ENCODE results near the gene MYBPC3.
"Not testable (repeated sequence)": the region's sequence is repeated elsewhere in the genome, so short reads cannot be mapped to it uniquely, and the experiment has no call there.

MYBPC3 gene

DNA sequence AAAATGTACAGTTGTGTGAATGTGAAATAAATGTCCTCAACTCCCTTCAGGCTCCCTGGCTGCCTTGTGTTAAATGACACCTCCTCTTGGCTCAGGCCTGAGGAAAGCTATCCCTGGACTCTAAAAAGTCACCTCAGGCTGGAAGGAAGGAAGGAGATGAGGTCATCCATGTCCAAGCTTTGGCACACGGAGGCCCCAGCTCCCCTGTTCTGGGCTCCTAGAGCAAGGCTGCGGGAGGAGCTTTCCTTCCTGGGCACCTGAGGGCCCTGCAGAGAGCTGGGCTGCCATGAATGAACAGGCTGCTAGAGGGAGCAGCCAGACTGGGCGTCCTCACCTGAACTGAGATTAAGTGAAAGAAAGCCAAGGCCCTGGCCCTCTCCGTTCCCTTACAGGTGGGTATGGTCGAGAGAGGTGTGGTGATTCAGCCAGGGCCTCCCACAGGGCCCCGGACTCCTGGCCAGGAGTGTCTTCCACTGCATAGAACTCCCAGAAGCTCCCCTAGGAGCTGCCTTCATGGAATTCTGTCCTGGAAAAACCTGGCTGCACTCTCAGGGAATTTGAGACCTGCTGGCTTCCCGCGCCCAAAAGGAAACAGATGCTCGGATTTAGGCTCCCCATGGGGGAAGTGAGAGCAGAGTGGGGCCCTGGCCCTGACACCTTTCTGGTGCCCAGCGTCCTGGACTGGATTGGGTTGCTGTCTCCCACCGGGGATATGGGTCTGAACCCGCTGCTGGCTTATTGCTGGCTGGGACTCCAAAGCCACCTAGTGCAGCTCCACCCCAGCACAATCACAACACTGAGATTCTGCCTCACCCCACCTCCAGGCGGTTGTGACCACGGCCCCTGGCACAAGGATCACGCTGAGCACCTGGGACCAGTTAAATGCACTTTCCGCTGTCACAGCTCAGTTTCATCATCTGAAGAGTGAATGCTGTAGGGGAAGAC is 22.2 kb downstream of the MYBPC3 start:
- no peaks in the 10 kb centered on the region for H3K36me3 Mint-ChIP-seq
- no peaks in the 10 kb centered on the region for H3K27me3 Mint-ChIP-seq
- peak overlapping the region; percentile 22 for H3K27ac Mint-ChIP-seq
- no peaks in the 10 kb centered on the region for H3K9me3 Mint-ChIP-seq (ENCODE audit: low read depth)
- H3K4me3 Mint-ChIP-seq, result no peak overlapping the region
- H3K4me1 Mint-ChIP-seq (ENCODE audit: low read depth), result no peaks in the 10 kb centered on the region

DNA sequence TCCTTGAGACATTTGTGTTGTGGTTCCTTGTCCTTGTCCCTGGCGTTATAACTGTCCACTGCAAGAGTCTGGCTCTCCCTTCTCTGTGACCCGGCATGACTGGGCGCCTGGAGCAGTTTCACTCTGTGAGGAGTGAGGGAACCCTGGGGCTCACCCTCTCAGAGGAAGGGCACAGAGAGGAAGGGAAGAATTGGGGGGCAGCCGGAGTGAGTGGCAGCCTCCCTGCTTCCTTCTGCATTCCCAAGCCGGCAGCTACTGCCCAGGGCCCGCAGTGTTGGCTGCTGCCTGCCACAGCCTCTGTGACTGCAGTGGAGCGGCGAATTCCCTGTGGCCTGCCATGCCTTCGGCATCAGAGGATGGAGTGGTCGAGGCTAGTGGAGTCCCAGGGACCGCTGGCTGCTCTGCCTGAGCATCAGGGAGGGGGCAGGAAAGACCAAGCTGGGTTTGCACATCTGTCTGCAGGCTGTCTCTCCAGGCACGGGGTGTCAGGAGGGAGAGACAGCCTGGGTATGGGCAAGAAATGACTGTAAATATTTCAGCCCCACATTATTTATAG is 23.0 kb downstream of the MYBPC3 start:
- Mint-ChIP-seq H3K9me3 (ENCODE audit: low read depth) (no peaks in the 10 kb centered on the region), H3K4me3 (no peak overlapping the region), H3K4me1 (ENCODE audit: low read depth) (no peaks in the 10 kb centered on the region), H3K27ac (no peak overlapping the region), H3K27me3 (no peaks in the 10 kb centered on the region), H3K36me3 (peaks cover 2% of the 10 kb centered on the region)

DNA sequence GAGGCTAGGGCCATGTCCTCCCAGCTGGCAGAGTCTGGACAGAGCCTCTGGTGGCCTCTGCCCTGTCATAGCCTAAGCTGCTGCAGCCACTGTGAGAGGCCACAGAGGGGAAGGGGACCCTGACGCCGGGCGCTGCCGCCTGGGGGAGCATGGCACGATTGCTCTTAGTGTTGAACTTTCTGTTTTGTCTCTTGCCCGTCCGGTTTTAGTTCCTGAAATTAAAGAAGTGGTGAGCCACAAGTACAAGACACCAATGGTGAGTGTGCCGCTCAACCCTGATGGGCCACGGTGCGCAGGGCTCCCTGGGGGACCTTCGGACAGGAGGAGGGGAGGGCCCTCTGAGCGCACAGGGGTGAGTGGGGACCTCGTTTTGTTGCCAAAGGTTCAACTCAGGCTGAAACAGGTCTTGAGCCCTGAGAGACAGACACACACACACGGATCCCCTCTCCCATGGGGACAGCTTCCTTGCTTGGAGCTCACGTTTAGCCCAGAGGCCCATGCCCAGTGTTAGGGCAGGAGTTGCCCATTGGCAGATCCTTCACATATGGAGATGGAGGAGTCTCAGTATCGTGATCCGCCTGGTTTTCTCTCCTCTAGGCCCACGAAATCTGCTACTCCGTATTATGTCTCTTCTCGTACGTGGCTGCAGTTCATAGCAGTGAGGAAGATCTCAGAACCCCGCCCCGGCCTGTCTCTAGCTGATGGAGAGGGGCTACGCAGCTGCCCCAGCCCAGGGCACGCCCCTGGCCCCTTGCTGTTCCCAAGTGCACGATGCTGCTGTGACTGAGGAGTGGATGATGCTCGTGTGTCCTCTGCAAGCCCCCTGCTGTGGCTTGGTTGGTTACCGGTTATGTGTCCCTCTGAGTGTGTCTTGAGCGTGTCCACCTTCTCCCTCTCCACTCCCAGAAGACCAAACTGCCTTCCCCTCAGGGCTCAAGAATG is 23.8 kb downstream of the MYBPC3 start:
- no peaks in the 10 kb centered on the region for H3K9me3 Mint-ChIP-seq (ENCODE audit: low read depth)
- no peak overlapping the region for H3K4me3 Mint-ChIP-seq
- no peak overlapping the region for H3K27ac Mint-ChIP-seq
- no peaks in the 10 kb centered on the region for H3K27me3 Mint-ChIP-seq
- peaks cover 2% of the 10 kb centered on the region for H3K36me3 Mint-ChIP-seq
- no peaks in the 10 kb centered on the region for H3K4me1 Mint-ChIP-seq (ENCODE audit: low read depth)

DNA sequence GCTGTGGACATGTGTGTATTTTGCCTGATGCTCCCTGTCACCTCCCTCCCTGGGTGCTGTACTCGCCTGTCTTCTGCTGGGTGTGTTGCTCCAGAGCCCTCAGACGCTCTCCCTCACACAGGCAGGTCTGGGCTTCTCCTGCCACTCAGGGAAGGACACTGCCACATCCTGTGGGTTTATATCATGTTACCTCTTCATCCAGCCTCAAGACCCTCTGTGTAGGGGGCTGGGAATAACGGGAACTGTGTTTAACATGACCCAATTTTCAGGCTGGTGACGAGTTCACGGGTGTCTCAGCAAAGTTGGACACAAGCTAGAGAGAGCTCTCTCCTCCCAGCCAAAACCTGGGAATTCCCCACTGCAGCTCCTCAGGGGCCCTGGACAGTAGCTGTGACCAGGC is 24.6 kb downstream of the MYBPC3 start:
- H3K27ac Mint-ChIP-seq, result no peak overlapping the region
- H3K9me3 Mint-ChIP-seq (ENCODE audit: low read depth), result no peaks in the 10 kb centered on the region
- H3K27me3 Mint-ChIP-seq, result no peaks in the 10 kb centered on the region
- no peak overlapping the region for H3K4me3 Mint-ChIP-seq
- no peaks in the 10 kb centered on the region for H3K4me1 Mint-ChIP-seq (ENCODE audit: low read depth)
- H3K36me3 Mint-ChIP-seq, result peaks cover 2% of the 10 kb centered on the region

DNA sequence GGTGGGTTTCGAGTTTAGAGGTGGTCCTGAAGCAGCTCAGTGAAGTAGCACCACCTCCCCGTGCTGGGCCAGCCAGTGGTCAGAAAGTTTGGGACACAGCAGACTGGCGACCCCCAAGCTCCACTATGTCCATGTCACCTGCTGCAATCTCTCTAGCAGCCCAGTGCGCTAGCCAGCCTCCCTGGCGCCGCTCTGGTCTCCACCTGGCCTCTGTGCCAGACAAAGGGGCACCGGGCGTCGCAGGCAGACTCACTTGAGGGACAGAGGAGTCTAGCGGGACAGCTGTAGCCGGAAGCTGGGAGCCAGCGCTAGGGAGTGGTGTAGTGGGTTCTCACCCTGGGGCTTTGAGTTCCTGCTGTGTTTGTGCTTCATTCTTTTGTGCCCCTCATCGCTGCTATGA is 25.5 kb downstream of the MYBPC3 start:
- no peak overlapping the region for H3K4me3 Mint-ChIP-seq
- no peaks in the 10 kb centered on the region for H3K27me3 Mint-ChIP-seq
- no peaks in the 10 kb centered on the region for H3K9me3 Mint-ChIP-seq (ENCODE audit: low read depth)
- peaks cover 3% of the 10 kb centered on the region for H3K36me3 Mint-ChIP-seq
- no peak overlapping the region for H3K27ac Mint-ChIP-seq
- no peaks in the 10 kb centered on the region for H3K4me1 Mint-ChIP-seq (ENCODE audit: low read depth)

DNA sequence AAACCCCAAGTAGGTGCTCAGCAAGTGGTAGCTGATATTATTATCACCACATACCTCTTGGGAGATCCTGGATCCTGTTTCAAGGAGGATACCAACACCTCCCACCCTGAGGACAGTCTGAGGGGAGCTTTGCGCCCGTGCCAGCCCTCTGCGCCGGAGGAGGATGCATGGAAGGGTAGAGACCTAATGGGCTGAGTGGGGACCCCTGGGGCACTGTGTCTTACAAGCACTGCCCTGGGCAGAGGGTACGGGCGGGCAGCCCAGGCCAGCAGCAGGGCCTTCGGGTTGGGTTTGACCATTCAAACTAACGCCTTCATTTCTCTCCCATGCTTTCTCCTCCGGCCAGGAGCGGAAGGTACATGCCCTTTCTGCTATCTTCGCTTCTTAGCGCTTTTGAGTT is 26.3 kb downstream of the MYBPC3 start:
- peaks cover 7% of the 10 kb centered on the region for H3K36me3 Mint-ChIP-seq
- H3K27ac Mint-ChIP-seq, result no peak overlapping the region
- H3K4me3 Mint-ChIP-seq, result no peak overlapping the region
- H3K4me1 Mint-ChIP-seq (ENCODE audit: low read depth), result no peaks in the 10 kb centered on the region
- no peaks in the 10 kb centered on the region for H3K9me3 Mint-ChIP-seq (ENCODE audit: low read depth)
- no peaks in the 10 kb centered on the region for H3K27me3 Mint-ChIP-seq

DNA sequence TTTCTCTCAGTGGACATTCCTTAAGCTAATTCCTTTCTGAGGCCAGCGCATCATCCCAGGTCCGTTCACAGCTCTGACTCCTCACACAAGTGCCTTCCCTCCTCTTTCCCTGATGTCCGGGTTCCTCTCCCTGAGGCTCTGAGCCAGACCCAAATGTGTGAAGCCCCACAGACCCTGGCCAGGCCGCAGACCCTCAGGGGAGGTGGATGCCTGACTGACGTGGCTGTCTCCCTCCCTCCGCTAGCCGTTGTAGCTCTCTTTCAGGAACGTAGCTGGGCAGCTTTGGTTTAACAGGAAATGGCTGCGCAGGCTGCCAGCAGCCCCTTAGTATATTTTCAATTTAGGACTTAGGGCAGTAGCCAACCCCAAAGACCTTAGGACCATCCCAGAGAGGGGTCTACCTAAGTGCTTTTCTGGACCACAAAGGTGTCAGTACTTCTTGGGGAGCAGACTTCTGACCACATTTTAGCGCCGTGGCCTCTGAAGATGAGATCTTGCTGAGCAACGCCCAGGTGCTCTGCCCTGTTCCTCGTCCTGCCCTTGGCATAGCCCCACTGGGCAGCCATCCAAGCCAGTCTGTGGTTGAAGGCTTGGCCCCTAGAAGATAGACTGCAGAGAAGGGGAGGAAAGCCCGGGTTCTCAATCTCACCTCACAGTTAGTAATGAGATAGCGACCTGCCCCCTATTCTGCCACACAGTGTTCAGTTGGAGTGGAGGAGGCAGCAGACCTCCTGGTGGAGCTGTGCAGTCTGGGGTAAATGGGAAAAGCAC is 27.0 kb downstream of the MYBPC3 start:
- H3K4me1 Mint-ChIP-seq (ENCODE audit: low read depth), result no peaks in the 10 kb centered on the region
- H3K4me3 Mint-ChIP-seq, result no peak overlapping the region
- peak overlapping the region; percentile 41 for H3K27ac Mint-ChIP-seq
- H3K36me3 Mint-ChIP-seq, result peaks cover 7% of the 10 kb centered on the region
- H3K9me3 Mint-ChIP-seq (ENCODE audit: low read depth), result no peaks in the 10 kb centered on the region
- no peaks in the 10 kb centered on the region for H3K27me3 Mint-ChIP-seq

DNA sequence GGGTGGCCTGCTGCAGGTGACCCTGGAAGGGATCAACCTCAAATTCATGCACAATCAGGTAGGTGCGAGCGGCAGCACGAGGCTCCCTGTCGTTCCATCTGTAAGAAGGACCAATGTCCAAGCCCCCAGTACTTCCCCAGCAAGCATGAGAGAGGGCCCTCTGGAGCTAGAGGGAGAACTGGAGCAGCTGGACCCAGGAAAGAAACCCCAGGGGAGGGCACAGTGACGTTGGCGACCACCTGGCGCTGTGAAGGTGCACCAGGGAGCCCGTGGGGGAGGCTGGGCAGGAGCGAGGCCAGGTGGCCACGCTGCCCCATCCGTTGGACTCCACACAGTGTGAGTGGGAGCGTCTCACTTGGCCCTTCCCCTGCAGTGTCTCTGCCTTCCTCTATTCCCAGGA is 28.0 kb downstream of the MYBPC3 start:
- Mint-ChIP-seq H3K9me3 (ENCODE audit: low read depth) (no peaks in the 10 kb centered on the region), H3K4me3 (no peak overlapping the region), H3K4me1 (ENCODE audit: low read depth) (no peaks in the 10 kb centered on the region), H3K27me3 (no peaks in the 10 kb centered on the region), H3K36me3 (peaks cover 7% of the 10 kb centered on the region), H3K27ac (peak overlapping the region; percentile 41)

DNA sequence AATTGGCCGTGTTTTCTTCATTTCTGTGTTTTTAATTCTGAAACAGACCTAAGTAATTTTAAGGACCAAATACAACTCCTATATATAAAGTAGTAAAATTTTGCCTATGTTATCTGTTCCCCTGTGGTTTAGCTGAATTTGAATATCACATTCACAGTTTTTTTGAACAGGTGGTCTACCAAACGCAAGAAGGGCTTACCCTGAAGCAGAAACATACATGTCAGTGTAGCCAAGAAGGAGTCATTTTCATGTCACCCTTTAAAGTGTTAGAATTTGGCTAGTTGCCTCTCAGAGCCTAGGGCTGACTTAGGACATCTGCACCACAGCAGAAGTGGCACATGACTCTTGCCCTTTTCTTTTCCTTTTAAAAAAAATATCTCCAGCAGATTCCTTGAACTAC is 34.3 kb downstream of the MYBPC3 start:
- Mint-ChIP-seq H3K27ac (no peak overlapping the region), H3K27me3 (no peaks in the 10 kb centered on the region), H3K4me1 (ENCODE audit: low read depth) (no peaks in the 10 kb centered on the region), H3K9me3 (ENCODE audit: low read depth) (no peaks in the 10 kb centered on the region), H3K36me3 (peaks cover 5% of the 10 kb centered on the region), H3K4me3 (no peak overlapping the region)

DNA sequence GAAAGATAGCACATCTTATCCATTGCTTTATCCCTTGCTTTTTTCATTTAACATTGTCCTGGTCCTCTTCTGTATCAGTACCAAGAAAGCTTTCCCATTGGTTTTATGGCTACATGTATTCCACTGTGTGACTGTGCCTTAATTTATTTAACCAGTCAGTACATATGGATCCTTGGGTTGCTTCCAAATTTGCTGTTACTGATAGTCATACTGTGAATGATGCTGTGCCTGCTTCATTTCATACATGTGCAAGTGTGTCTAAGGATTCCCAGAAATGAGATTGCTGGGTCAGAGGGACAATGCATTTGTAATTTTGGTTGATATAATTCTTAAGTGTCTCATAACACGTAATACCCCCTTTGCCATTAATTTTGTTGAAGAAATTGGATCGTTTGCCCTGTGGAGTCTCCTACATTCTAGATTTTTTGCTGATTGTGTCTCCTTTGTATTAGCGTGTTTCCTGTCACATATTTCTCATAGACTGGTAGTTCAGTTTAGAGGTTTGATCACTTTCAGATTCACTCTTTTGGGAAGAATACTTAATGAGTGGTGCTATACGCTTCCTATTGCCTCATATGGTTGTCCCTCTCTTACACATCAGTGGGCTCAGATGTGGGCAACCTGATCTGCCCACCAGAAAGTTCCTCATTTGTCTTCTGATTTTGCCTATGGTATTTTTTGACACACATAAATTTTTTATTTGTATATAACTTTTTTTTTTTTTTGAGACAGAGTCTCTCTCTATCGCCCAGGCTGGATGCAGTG is 35.3 kb downstream of the MYBPC3 start:
- Mint-ChIP-seq H3K4me1 (ENCODE audit: low read depth) (no peaks in the 10 kb centered on the region), H3K27me3 (no peaks in the 10 kb centered on the region), H3K9me3 (ENCODE audit: low read depth) (no peaks in the 10 kb centered on the region), H3K27ac (no peak overlapping the region), H3K36me3 (peaks cover 5% of the 10 kb centered on the region), H3K4me3 (no peak overlapping the region)

DNA sequence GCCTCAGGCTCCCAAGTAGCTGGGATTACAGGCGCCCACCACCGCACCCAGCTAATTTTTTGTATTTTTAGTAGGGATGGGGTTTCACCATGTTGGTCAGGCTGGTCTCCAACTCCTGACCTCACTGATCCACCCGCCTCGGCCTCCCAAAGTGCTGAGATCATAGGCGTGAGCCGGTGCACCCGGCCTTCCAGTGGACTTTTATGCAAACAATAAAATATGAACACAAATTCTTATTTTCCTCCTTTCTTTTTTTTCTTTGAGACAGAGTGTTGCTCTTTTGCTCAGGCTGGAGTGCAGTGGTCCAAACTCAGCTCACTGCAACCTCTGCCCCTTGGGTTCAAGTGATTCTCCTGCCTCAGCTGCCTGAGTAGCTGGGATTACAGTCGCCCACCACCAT is 36.0 kb downstream of the MYBPC3 start:
- not testable (repeated sequence) for H3K9me3 Mint-ChIP-seq (ENCODE audit: low read depth)

DNA sequence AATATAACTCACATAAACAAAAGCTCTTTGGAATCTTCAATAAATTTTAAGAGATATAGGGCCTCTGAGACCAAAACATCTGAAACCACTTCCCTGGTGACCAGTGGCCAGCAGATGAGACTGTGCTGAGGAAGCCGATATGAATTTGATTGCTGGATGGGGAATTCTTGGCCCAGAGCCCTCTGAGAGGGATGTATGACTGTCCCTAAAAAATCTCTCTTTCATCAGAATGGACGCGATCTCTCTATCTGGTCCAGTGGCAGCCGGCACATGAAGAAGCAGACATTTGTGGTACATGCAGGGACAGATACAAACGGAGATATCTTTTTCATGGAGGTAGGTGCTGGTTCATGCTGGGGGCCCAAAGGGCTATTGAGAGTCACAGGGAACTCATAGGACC is 37.5 kb downstream of the MYBPC3 start:
- Mint-ChIP-seq H3K36me3 (no peaks in the 10 kb centered on the region), H3K4me3 (no peak overlapping the region), H3K9me3 (ENCODE audit: low read depth) (no peaks in the 10 kb centered on the region), H3K27ac (no peak overlapping the region), H3K4me1 (ENCODE audit: low read depth) (no peaks in the 10 kb centered on the region), H3K27me3 (no peaks in the 10 kb centered on the region)

More for the DNA sequence above, 36.0 kb downstream of the MYBPC3 start:
- H3K4me3 Mint-ChIP-seq; H3K27me3 Mint-ChIP-seq; H3K27ac Mint-ChIP-seq; H3K4me1 Mint-ChIP-seq (ENCODE audit: low read depth); H3K36me3 Mint-ChIP-seq: not testable (repeated sequence)

DNA sequence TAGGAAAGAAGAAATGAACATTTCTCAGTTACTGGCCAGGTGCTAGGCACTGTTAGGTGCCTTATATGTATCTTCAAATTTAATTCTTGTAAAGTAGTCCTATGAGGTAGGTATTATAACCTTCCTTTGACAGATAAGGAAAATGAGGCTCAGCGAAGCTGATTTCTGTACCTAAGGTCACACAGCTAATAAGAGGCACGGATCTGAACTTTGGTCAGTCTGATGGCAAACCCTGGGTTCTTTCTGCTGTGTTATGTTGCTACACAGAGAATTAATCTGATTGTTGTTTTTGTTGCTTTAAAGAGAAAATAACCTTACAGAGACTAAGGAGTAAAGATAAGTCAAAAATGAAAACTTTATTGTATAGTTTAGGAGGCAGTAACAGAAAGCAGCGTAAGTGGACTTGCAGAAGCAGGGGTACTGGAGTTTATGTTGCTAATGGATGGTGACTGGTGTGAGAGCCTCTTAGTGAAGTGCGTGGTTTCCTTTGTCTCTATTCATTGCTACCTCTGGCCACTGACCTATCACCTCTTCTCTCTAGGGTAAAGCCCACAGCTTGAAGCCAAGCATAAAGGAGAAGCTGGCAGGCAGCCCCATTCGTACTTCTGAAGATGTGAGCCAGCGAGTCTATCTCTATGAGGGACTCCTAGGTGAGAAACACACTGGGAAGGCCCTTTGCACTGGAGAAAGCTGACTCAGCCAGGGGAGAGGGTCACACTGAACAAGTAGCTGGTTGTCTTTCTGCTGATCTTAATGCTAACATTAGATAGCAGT is 44.3 kb downstream of the MYBPC3 start:
- Mint-ChIP-seq H3K27me3 (no peaks in the 10 kb centered on the region), H3K4me1 (ENCODE audit: low read depth) (no peaks in the 10 kb centered on the region), H3K4me3 (no peak overlapping the region), H3K9me3 (ENCODE audit: low read depth) (no peaks in the 10 kb centered on the region), H3K27ac (no peak overlapping the region), H3K36me3 (peaks cover 9% of the 10 kb centered on the region)
